Activated T-cell treated with anti-CD3 and anti-CD28 coated beads for 24 hours (primary cell): ENCODE data around the gene NPR2.

Experiments used
- DNase-seq: peaks from one replicate; pipeline ENCODE4 v3.0.0-alpha.2; 2020; ENCODE audit warnings: low read depth

NPR2 gene

DNA sequence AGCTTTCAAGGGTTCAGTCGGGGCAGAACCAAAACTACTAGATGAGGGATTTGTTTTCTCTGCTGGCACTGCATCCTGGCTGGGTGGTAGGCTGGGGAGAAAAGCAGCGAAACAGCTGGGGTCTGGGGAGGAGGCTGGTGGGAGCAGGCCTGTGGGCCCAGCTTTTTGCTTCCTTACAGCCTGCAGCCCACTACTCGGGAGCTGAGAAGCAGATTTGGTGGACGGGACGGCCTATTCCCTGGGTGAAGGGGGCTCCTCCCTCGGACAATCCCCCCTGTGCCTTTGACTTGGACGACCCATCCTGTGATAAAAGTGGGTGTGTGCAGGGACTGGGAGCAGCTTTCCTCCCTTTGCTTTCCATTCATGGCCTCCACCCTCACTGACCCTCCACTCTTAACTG lies 9.1 kb downstream of the NPR2 start:
- DNase-seq = no peak

DNA sequence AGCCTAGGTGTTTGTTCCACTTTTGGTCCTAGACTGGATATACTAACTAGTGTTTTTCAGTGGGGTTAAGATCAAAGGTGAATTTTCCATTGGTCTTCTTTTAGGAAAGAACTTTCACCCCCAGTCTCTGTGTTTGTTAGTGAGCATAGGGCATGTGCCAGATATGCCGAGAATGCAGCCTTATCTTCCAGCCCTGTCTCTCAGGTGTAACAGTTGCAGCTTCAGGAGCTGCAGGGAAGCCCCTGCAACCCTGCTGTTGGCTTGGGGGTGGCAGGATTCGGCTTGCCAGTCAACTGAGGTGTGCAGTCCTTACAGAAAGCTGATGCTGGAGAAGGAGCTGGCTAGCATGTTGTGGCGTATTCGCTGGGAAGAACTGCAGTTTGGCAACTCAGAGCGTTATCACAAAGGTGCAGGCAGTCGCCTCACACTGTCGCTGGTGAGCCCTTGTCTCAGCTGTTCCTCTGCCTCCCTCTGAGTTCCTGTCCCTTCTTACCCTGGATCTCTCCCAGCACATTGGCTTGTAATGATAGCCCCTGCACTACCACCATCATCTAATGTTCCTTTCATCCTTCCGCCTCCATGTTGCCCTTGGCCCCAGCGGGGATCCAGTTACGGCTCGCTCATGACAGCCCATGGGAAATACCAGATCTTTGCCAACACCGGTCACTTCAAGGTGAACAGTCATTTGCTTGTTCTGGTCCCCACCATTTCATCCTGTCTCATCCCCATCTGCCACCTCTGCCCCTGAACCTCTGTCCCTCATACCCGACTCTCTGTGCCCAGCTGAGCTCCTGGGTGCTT lies 10.1 kb downstream of the NPR2 start:
- no peak for DNase-seq

DNA sequence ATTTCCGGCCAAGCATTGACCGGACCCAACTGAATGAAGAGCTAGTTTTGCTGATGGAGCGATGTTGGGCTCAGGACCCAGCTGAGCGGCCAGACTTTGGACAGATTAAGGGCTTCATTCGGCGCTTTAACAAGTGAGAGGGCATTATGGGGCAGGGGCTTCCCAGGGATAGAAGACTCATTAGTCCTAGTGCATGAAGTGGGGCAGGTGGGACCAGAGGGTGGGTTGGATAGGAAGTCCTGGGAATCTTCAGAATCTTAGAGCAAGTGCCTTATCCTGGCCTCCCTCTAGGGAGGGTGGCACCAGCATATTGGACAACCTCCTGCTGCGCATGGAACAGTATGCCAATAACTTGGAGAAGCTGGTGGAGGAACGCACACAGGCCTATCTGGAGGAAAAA lies 14.7 kb downstream of the NPR2 start:
- DNase-seq = no peak

DNA sequence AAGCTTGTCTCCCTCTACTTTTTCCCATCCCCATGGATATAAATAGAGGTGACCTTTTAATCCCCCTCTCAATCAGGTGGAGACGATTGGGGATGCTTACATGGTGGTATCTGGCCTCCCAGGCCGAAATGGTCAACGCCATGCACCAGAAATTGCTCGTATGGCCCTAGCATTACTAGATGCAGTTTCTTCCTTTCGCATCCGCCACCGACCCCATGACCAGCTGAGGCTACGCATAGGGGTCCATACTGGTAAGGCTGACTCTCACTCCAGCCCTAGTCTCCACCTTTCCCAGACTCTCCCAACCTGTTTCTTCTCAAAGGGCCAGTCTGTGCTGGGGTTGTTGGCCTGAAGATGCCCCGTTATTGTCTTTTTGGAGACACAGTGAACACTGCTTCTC lies 17.0 kb downstream of the NPR2 start:
- no peak for DNase-seq

DNA sequence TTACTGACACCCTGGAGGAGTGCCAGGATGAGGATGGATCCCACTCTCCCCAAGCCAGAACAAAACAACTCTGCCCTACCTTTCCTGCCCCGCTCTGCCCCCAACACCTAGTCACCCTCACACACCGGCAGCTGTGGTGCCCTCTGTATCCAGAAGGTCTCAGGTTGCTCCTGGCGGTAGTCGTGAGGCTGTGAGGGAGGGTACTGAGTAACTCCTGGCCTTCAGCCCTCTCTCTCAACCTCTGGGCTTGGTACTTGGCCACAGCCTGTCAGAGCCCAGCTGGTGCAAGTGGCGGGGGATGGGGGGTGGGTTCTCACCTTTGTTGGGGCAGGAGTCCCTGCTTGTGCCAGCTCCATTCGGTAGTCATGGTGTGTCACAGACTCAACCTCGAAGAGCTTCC lies 18.7 kb downstream of the NPR2 start:
- no peak for DNase-seq

DNA sequence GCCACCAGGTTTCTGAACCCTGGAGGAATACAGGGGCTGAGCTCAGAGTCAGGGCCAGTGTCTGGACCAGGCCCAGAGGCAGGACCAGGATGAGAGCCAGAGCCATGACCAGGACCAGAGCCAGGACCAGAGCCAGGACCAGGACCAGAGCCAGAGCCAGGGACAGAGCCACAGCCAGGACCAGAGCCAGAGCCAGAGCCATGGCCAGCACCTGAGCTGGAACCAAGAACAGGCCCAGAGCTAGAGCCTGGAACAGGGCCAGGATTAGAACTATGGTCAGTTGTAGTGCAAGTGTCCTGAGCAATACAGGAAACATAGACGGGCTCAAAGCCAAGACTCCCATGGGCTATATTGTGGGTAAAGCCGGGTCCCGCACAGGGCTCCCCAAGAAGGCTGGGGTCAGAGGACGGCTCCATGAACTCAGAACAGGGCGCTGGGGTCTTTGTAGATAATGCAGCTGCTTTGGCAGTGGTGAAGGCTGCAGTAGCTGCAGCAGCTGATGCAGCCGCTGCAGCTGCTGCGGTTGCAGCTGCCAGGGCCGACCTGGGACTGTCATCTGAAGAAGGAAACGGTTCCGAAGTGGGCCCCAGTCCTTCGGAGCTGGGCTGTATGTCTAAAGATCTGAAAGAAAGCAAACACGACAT lies 20.1 kb downstream of the NPR2 start:
- no peak for DNase-seq

DNA sequence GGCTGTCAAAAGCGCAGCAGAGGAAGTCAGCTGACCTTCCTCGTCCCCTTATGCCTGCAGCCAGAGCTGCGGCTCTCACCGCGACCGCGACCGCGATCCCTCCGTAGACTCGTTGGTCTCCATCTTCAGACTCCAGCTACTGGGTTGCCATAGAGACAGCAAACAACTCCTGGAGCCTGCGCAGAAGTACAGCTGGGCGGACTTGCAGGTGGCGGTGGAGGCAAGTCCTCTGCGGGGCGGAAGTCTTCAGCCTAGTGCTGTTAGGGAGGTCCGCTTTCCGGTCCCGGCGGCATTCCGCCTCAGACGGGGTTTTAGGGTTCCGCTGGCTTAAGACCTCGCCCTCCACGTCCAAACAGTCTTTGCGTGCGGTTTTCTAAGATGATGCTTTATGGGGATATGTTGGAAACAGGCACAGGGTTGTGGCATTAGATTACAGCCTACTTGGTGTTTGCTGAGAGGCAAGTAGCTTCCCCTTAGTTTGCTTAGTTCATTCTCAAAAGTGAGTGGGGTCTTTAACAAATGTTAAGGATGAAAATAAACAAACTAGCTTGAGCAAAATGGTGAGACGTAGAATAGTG lies 20.7 kb downstream of the NPR2 start, which contains the start of gene SPAG8:
Gene SPAG8 (minus strand): TSS at position 238 of the 578 bp plus-strand sequence. CDS start 115 bp downstream, at position 123.
- DNase-seq = peak; percentile 91

DNA sequence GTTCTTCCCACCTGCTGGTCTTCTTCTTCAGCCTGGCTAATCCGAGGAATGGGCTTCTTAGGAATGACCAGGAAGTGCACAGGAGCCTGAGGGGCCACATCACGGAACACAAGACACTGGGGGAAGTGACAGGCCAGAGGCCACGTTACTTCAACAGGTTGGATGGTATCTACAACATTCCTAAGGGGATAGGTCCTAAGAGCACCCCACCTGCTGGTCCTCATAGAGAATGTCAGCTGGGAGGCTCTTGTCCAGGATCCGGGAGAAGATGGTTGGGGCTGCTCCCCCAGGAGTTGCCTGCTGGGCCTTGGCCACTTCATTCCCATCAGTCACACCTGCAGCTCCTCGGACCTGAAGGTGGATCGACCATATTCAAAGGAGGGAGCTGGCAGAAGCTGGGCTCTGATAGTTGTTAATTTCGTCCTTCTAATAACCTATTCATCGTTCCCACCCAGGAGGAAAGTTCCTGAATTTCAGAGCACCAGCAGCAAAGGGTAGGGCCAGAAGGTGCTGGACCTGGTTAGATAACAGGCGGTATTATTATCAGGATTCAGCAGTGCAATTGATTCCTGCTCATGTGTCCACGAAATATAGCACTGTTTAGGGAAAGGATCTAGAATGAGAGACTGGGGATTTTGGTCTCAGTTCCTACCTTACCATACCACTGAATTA lies 22.2 kb downstream of the NPR2 start:
- DNase-seq = no peak

DNA sequence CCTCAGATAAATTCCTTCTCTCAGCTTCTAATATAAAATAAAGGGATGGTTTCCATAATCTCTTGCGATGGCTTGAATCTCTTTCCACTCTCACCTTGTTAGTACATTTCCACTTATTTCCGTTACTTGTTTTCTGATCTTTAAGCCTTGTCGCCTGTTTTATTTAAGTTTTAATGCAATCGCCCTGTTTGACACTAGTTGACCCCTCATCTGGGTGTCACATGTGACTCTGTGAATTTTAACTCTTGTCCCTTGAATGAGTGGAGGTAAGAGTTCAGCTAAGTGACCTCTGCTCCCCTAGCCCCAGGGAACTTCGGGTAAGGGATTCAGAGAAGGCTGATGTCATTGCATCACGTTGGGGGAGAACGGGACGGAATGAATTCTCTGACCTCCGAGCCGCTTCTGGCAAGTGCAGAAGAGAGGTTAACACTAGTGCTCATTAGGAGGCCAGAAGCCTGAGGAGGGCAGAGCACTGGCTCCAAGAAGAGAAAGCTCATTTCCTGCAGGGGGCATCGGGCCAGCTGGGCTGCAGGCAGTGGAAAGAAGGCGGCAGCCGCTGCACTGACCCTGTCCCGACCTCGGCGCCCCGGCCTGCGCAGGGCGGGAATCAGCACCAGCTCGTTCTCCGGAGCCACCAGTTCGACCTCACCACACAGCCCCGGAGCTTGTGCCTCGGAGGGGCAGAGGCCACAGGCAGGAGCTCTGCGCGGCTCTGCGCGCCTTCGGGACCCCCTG lies 22.9 kb downstream of the NPR2 start:
- peak; percentile 16 for DNase-seq

DNA sequence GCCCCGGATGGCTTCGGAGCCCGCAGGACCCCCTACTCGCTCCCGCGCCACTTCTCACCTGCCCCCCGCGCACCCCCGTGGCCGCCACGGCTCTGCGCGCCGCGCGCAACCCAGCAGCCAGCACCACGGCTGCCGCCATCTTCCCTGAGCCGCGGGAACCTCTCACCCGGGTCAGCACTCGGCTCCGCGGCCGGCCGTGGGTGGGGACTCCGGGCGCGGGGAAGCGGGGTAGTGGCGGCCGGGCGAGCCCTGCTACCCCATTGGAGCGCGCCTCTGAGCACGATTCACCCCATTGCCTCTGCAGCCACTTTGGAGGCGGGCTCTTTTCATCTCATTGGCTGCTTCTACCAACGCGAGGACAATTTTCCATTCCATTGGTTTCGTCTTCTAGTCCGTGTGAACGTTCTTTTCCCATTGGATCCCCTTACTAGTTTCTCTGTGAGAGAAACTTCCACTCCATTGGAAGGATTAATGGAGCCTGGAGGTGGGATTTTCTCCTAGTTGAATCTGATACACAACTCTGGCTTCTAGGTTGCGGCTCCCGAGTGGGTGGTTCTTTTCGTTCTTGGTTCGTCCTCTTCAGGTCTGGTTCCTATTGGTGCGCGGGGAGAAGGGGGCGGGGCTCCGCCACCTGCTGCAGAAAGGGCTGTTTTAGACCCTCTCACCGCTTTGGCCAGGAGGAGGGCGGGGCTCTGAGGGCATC lies 23.6 kb downstream of the NPR2 start, which contains the start of gene HINT2:
Gene HINT2 (minus strand): TSS at position 202 of the 703 bp plus-strand sequence. CDS start 63 bp downstream, at position 139.
- peak; percentile 96 for DNase-seq

DNA sequence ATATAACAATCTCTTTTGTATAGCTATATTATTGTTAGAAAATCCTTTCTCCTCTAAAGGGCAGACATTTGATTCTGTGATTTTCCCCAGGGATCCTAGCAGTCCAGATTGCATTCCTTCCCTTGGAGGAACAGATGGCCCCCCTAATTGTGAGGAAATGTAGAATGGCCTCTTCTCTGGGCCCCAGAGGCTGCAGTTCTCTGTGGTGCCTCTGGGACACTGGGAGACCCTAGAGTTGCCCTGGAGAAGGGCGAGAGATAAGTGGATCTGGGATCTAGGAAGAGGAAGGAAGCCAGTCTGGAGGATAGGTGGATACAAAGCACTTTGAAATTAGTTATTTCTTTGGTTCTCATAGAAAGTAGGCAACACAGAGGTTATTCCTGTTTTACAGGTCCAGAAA lies 25.3 kb downstream of the NPR2 start:
- DNase-seq = no peak

DNA sequence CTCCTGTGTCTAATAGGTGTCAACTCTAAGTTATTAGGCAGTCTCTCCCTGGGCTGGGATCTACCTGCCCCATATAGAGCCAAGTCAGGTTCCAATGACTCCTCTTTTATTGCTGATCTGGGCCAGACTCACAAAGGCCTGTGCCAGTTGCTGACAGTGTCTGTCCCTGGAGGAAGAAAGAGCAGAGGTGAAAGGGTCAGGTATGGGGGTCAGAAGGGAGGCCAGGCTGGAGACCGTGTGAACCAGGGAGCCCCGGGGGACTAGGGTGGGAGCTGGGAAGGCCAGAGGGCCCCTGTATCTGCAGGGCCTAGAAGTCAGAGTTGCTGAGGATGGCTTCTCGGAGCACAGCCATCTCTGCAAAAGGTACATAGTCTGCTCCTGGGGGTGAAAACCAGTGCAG lies 26.9 kb downstream of the NPR2 start:
- DNase-seq = no peak

DNA sequence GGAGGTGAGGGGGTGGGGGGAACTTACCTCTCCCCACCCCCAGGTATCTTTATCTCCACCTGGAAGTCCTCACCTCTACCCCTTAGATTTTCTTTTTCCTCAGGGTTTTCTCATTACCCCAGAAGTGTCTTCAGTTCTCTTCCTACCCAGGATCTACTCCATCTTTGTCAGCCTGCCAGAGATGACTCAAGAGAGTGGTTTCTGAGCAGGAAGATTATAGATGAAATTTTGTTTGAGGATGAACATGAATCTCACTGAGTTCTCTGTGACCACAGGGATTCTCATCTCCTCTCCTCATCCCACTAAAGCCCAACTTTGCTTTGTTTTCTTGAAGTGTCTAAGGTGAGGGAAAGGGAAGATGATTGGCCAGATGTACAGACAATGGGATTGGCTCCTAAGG lies 28.7 kb downstream of the NPR2 start:
- DNase-seq = no peak

DNA sequence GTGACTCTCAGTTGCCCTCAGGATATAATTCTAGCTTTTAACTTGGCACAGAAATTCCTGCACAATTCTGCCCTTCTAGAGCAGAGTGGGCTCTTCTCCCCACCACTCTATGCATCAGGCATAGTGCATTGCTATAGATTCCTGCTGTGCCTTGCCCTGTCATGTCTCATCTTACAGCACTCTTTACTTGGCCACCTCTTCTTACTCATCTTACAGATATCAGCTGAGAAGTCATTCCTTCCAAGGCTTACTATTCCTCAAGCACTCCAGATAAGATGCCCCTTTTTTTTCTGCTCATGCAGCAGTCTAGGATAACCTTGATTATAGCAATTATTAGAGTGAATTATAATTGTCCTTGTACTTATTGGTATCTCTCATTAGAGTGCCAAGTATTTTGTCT lies 31.5 kb downstream of the NPR2 start:
- DNase-seq = no peak

DNA sequence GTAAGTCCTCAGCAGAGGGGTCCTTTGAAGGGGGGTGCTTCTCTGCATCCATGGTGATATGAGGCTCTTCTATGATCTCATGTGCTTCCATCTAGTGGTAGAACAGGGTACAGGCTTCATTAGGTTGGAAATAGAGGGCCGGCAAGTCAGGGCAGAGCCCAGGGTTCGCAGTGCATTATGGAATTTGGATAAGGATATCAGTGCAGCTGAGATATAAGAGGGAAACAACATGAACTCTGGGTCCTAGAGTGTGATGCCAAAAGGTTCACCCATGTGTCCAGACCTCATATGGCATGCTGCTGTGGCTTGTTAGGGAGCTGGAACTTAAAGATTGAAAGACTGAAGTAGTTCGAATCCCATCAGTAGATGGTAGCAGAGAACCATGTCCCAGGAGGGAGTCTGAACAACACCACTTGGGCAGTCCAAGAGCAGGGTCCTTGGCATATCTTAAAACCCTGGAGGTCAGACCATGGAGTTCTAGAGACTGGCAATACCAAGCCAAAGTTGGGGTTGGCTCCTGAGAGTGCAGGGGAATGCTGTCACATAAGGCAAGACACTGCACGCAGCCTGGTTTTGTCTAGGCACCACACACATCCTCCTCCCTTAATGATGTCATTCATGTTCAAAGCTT lies 34.8 kb downstream of the NPR2 start:
- DNase-seq = peak; percentile 24

DNA sequence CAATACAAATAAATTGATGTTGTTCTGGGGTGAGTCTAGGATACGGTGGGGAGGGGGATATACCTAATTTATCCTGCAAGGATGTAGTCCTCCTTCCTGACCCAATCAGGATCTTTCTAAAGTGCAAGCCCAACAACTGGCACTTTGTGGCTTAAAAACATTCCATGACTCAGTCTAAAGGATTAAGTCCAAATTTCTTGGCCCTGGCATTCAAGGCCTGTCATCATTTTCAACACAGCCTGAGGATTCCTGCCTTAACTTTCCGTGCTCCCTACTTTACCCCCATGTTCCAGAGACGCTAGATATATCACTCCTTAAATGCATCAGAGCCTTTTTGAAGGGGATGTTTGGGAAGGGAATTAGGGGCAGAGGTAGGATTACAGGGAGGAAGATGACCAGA lies 36.1 kb downstream of the NPR2 start:
- no peak for DNase-seq

DNA sequence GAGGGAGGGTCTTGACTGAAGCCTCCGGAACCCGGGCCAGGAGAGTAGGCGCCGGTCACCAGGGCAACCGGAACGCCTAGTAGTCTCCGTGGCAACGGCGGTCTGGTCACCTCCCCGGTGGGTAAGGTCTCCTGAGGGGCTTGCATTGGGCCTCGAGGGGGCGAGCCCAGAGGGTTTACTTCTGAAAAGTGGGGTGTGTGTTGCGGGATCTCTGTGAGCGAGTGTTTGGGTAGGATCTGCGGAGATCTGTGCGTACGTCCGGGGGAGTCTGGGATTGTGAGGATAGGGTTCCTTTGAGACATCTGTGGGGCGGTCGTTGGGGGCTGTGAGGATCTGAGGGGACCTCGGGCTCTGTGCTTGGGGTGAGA lies 37.3 kb downstream of the NPR2 start, which contains the start of gene FAM221B:
Gene FAM221B (minus strand): TSS at position 17 of the 368 bp plus-strand sequence. CDS start 2,571 bp downstream, outside the sequence.
- DNase-seq = no peak

DNA sequence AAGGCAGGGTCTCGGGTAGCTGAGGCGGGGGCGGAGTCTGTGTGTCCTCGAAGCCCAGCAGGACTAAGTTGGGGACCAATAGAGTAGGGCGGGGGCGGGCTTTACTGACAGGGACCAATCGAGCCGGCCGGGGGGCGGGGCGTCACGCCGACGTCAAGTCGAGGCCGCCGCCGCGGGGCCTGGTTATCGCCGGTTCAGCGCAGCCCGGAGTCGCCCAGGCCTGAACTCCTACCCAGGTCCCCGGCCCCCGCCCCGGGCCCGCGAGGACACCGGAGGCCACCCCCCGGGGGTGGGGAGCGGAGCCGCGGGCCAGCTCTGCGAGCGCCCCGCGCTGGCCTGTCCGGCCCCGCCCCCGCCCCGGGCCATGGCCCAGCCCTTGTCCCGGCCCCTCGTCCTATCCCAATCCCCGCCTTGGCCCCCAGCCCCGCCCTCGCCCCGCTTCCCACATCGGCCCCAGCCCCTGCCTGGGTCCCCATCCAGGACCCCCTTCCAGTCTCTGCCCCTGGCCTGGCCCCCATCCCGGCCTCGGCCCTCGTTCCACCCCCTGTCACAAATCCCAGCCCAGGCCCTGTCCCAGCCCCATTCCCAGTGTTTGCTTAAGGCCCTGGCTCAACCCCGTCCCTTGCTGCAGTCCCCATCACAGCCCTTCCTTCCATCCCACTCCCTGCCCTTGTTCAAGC lies 37.8 kb downstream of the NPR2 start, which contains the start of gene TMEM8B:
Gene TMEM8B (plus strand): TSS at position 145 of the 680 bp plus-strand sequence. CDS start 220 bp downstream, at position 365.
- peak; percentile 89 for DNase-seq

DNA sequence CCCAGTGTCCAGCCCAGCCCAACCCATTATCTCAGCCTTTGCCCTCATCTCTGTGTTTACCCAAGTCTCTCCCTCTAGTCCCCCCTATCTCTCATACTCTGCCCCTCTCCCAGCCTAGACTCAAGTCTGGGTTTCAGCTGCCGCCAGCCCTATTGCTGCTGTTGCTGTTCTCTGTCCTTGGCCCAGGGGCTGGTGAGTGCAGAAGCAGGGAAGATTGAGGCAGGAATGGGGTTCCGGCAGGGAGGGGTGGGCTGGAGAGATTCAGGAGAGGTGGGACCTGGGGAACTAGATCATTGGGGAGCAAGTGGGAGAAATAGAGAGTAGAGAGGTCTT lies 38.3 kb downstream of the NPR2 start:
- DNase-seq = no peak

DNA sequence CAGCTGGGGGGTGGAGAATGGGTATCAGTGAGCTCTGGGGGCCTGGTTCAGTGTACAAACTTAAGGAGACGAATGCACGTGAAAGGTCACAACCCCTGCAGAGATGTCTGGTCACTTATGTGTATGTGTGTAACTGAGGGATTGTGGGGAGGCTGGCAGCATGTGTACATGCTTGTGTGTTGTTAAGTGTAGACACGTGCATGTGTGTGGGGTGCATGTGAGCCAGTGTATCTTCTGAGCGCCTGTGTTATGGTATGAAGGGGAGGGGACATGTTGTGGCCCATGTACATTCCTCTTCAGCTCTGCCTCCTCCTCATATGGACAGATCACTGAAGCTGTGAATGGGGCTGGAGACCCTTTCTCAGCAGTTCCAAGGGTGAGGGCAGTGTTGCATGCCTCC lies 39.6 kb downstream of the NPR2 start:
- no peak for DNase-seq
